ENCODE data around the gene JAK1.
A peak's percentile ranks its signal among the peaks of the same experiment; 100 is the strongest.

The JAK1 gene

GRCh38 chr1:65002508-65003315, 36.4 kb upstream of the JAK1 start (continued):
- TF ChIP-seq CTCF (tag by site-specific recombination; IDR thresholded peaks at IDR 0.05) (peak; percentile 65), ZNF184 (tag by site-specific recombination; IDR thresholded peaks at IDR 0.05) (0 out of 2 replicates have a peak, but pooled peaks have one; percentile 7), ZNF433 (tag by site-specific recombination; IDR thresholded peaks at IDR 0.05; ENCODE audit: low read depth) (no peak), AEBP2 (tag by site-specific recombination; IDR thresholded peaks at IDR 0.05; ENCODE audit: borderline replicate concordance) (no peak), ZNF549 (tag by site-specific recombination; IDR thresholded peaks at IDR 0.05) (no peak), ZNF580 (tag by site-specific recombination; IDR thresholded peaks at IDR 0.05) (no peak), ZNF792 (tag by site-specific recombination; IDR thresholded peaks at IDR 0.05) (peak; percentile 73), ZNF175 (tag by site-specific recombination; IDR thresholded peaks at IDR 0.05) (no peak), SETDB1 (IDR thresholded peaks at IDR 0.05; ENCODE audit: insufficient read length, low read length) (no peak), EGR2 (tag by site-specific recombination; IDR thresholded peaks at IDR 0.05; ENCODE audit: low read depth) (peak; percentile 31; the same call in 1 of the 2 replicates), ZBTB11 (tag by site-specific recombination; conservative IDR thresholded peaks at IDR 0.05; ENCODE audit: low read depth) (0 out of 2 replicates have a peak, but pooled peaks have one; percentile 33), ZBTB10 (tag by site-specific recombination; IDR thresholded peaks at IDR 0.05) (no peak), RBAK (tag by site-specific recombination; IDR thresholded peaks at IDR 0.05) (no peak), ZXDB (tag by site-specific recombination; IDR thresholded peaks at IDR 0.05) (peak; percentile 61), KLF7 (tag by site-specific recombination; IDR thresholded peaks at IDR 0.05; ENCODE audit: borderline replicate concordance) (no peak), ZNF513 (tag by site-specific recombination; IDR thresholded peaks at IDR 0.05) (no peak), ZNF16 (tag by site-specific recombination; IDR thresholded peaks at IDR 0.05; ENCODE audit: low read depth) (no peak), ZNF658 (tag by site-specific recombination; IDR thresholded peaks at IDR 0.05) (no peak), ZNF202 (tag by site-specific recombination; IDR thresholded peaks at IDR 0.05; ENCODE audit: borderline replicate concordance) (no peak), KLF17 (tag by site-specific recombination; IDR thresholded peaks at IDR 0.05) (no peak; the same call in none of the 2 replicates), ZNF623 (tag by site-specific recombination; IDR thresholded peaks at IDR 0.05) (no peak), MEIS1 (CRISPR knock-in tag; IDR thresholded peaks at IDR 0.05; ENCODE audit: borderline replicate concordance) (no peak)

Measured in HEK293 (cell line).